Measurements from ENCODE around the gene VSIR. TPM values are rescaled to one million over a fixed set of nuclear protein-coding genes. Genes with fewer than 3 reads are reported as not detected.

VSIR gene
- total and polyA plus RNA-seq, 2 experiments from 2014 or later: 81.6 to 153 TPM

- Histone ChIP-seq H3K9ac (no peak overlapping the region), H3K79me2 (ENCODE audit: insufficient read depth) (no peaks in the 10 kb centered on the region), H3K4me3 (no peak overlapping the region), H4K20me1 (ENCODE audit: insufficient read depth) (no peaks in the 10 kb centered on the region), H3K36me3 (ENCODE audit: low read depth) (no peaks in the 10 kb centered on the region), H3K27ac (no peak overlapping the region), H2AFZ (no peak overlapping the region), H3K27me3 (replicated peaks; ENCODE audit: insufficient read depth) (no peaks in the 10 kb centered on the region), H3K9me2 (ENCODE audit: insufficient read depth) (no peaks in the 10 kb centered on the region), H3K4me2 (ENCODE audit: unreplicated experiment) (no peak overlapping the region), H3K9me3 (ENCODE audit: low read depth) (no peaks in the 10 kb centered on the region), H3F3A (ENCODE audit: insufficient read depth) (0 out of 2 replicates have a peak, but pooled peaks cover 5% of the 10 kb centered on the region), H3K4me1 (ENCODE audit: insufficient read depth) (peaks cover 9% of the 10 kb centered on the region)
- TF ChIP-seq EZH2 (IDR thresholded peaks at IDR 0.05; ENCODE audit: insufficient read depth, poor library complexity, severe bottlenecking) (no peak), EZH2phosphoT487 (IDR thresholded peaks at IDR 0.05; ENCODE audit: insufficient read depth, low read depth) (no peak)
- in situ Hi-C loops (cut with MboI): no loop called here
- WGBS, 2 experiments (ENCODE audit: low coverage in 1 of 2, low lambda C conversion rate in 2 of 2, missing lambda C conversion rate in 2 of 2): 87 to 91% methylated on average over 10 of the region's 10 CpGs
- no peak for DNase-seq
Observed at GRCh38 chr10:71742301-71743088, 30.8 kb downstream of the VSIR start.

GRCh38 chr10:71741671-71742070, 31.6 kb downstream of the VSIR start:
- H3F3A ChIP-seq (ENCODE audit: insufficient read depth): 0 out of 2 replicates have a peak, but pooled peaks cover 5% of the 10 kb centered on the region
- in situ Hi-C loops (cut with MboI): no loop called here
- no peak for DNase-seq
- no peak overlapping the region for H2AFZ ChIP-seq
- no peaks in the 10 kb centered on the region for H3K9me3 ChIP-seq (ENCODE audit: low read depth)
- no peaks in the 10 kb centered on the region for H4K20me1 ChIP-seq (ENCODE audit: insufficient read depth)
- no peaks in the 10 kb centered on the region for H3K27me3 ChIP-seq (replicated peaks; ENCODE audit: insufficient read depth)
- H3K9me2 ChIP-seq (ENCODE audit: insufficient read depth): no peaks in the 10 kb centered on the region
- H3K36me3 ChIP-seq (ENCODE audit: low read depth): no peaks in the 10 kb centered on the region
- peaks cover 11% of the 10 kb centered on the region for H3K4me1 ChIP-seq (ENCODE audit: insufficient read depth)
- H3K79me2 ChIP-seq (ENCODE audit: insufficient read depth): no peaks in the 10 kb centered on the region
- 88 to 90% methylated on average over 20 of the region's 20 CpGs for WGBS, 2 experiments (ENCODE audit: low coverage in 1 of 2, low lambda C conversion rate in 2 of 2, missing lambda C conversion rate in 2 of 2)
- H3K4me2 ChIP-seq (ENCODE audit: unreplicated experiment): no peak overlapping the region
- H3K9ac ChIP-seq: no peak overlapping the region
- no peak overlapping the region for H3K4me3 ChIP-seq
- TF ChIP-seq EZH2 (IDR thresholded peaks at IDR 0.05; ENCODE audit: insufficient read depth, poor library complexity, severe bottlenecking) (no peak), EZH2phosphoT487 (IDR thresholded peaks at IDR 0.05; ENCODE audit: insufficient read depth, low read depth) (no peak)
- H3K27ac ChIP-seq: no peak overlapping the region

- DNase-seq: no peak
- Histone ChIP-seq H3K9ac (no peak overlapping the region), H3K79me2 (ENCODE audit: insufficient read depth) (no peaks in the 10 kb centered on the region), H4K20me1 (ENCODE audit: insufficient read depth) (no peaks in the 10 kb centered on the region), H3K4me2 (ENCODE audit: unreplicated experiment) (no peak overlapping the region), H3K36me3 (ENCODE audit: low read depth) (no peaks in the 10 kb centered on the region), H3K4me3 (no peak overlapping the region), H3F3A (ENCODE audit: insufficient read depth) (0 out of 2 replicates have a peak, but pooled peaks cover 5% of the 10 kb centered on the region), H3K9me3 (ENCODE audit: low read depth) (no peaks in the 10 kb centered on the region), H3K4me1 (ENCODE audit: insufficient read depth) (peaks cover 11% of the 10 kb centered on the region), H3K9me2 (ENCODE audit: insufficient read depth) (no peaks in the 10 kb centered on the region), H2AFZ (no peak overlapping the region), H3K27me3 (replicated peaks; ENCODE audit: insufficient read depth) (no peaks in the 10 kb centered on the region), H3K27ac (no peak overlapping the region)
- in situ Hi-C loops (cut with MboI): no loop called here
- 31 to 50% methylated on average over 4 of the region's 4 CpGs for WGBS, 2 experiments (ENCODE audit: low coverage in 1 of 2, low lambda C conversion rate in 2 of 2, missing lambda C conversion rate in 2 of 2)
- no peak for TF ChIP-seq EZH2 (IDR thresholded peaks at IDR 0.05; ENCODE audit: insufficient read depth, poor library complexity, severe bottlenecking)
Observed at GRCh38 chr10:71741029-71741428, 32.3 kb downstream of the VSIR start.

- in situ Hi-C loops (cut with MboI): no loop called here
- TF ChIP-seq EZH2phosphoT487 (IDR thresholded peaks at IDR 0.05; ENCODE audit: insufficient read depth, low read depth) (no peak), EZH2 (IDR thresholded peaks at IDR 0.05; ENCODE audit: insufficient read depth, poor library complexity, severe bottlenecking) (no peak)
- Histone ChIP-seq H3K9ac (no peak overlapping the region), H3K4me2 (ENCODE audit: unreplicated experiment) (no peak overlapping the region), H3K9me3 (ENCODE audit: low read depth) (no peaks in the 10 kb centered on the region), H3K79me2 (ENCODE audit: insufficient read depth) (no peaks in the 10 kb centered on the region), H3K36me3 (ENCODE audit: low read depth) (no peaks in the 10 kb centered on the region), H4K20me1 (ENCODE audit: insufficient read depth) (no peaks in the 10 kb centered on the region), H2AFZ (no peak overlapping the region), H3K4me3 (no peak overlapping the region), H3K9me2 (ENCODE audit: insufficient read depth) (no peaks in the 10 kb centered on the region), H3K27ac (no peak overlapping the region), H3K4me1 (ENCODE audit: insufficient read depth) (peaks cover 11% of the 10 kb centered on the region), H3K27me3 (replicated peaks; ENCODE audit: insufficient read depth) (no peaks in the 10 kb centered on the region), H3F3A (ENCODE audit: insufficient read depth) (0 out of 2 replicates have a peak, but pooled peaks cover 5% of the 10 kb centered on the region)
- 66% methylated on average over 9 of the region's 9 CpGs for WGBS, 2 experiments (ENCODE audit: low coverage in 1 of 2, low lambda C conversion rate in 2 of 2, missing lambda C conversion rate in 2 of 2)
- no peak for DNase-seq
Observed at GRCh38 chr10:71740069-71740653, 33.2 kb downstream of the VSIR start.

Data from GM23248 (cell line).